H54 (cell line): ENCODE measurements around the gene ADAM8.

Experiments
- DNase-seq: peaks from one replicate; pipeline ENCODE4 v3.0.0; 2011; ENCODE audit warnings: low spot score, mixed read lengths; ENCODE audit not compliant: insufficient read length
- FAIRE-seq: peaks from 3 replicates; lab custom pipeline; 2011; peaks lifted over from hg19 to GRCh38; lab: Jason Lieb, UNC
- POLR2A ChIP-seq: IDR thresholded peaks from 2 replicates; pipeline ENCODE4 v1.6.1; 2011; ENCODE audit warnings: low read depth, mild to moderate bottlenecking, low read length

ADAM8 gene

GRCh38 chr10:133261726-133262325 lies 14.8 kb downstream of the ADAM8 start:
- FAIRE-seq (no peak), DNase-seq (peak; percentile 61)
- no peak for TF ChIP-seq POLR2A

GRCh38 chr10:133260895-133261725 lies 15.6 kb downstream of the ADAM8 start:
- TF ChIP-seq POLR2A: no peak
- FAIRE-seq (no peak), DNase-seq (peak; percentile 54)

DNA sequence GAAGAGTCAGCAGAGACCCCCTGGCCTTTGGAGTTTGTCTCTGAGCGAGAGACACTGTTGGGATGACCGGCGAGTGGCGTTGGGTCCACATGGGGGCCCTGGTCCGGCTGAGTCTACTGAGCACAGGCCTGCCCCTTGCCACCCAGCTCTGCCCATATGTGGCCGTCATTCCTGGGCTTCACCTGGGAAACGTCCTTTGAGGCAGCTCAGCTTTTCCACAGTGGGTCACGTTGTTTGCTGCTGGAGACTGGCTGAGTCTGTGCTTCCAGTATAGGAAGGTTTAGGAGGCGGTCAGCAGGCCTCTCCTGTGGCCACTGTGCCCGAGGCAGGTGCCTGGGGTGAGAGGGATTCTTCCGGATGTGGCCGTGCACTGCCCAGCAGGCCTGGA lies 17.1 kb downstream of the ADAM8 start:
- FAIRE-seq (no peak), DNase-seq (peak; percentile 49)
- no peak for TF ChIP-seq POLR2A

DNA sequence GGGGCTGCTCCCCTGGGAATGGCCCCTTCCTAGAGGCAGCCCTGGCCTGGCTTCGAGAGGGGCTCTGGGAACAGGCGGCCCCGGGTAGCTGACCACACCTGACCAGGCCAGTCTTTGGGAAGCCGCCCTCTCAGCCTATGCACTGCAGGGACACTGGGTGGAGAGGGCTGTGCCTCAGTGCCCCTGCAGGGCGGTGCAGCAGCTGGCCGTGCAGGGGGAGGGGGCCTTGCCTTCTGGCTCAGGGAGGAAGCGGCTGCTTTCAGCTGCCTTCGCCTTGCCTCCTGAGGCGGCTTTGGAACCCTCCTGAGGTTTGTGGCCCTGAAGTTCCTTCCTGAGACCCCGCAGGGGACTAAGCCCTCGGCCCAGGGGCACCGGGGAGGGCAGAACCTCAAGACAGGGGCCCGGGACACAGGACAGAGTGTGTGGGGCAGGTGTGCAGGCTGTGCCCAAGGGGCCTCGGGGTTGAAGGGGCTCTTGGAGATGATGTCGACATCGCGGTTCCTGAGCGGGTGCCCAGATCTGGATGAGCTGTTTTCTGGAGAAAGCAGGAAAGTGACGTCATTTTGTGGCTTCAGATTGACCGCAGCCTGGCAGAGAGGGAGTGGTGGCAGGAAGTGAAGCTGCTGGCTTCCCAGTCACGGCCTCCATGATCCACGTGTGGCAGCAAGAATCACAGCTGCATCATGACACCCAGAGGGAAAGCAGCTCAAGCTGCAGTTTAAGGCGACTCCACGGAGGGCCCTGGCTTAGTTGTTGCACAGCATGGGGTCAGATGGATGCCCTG lies 17.7 kb downstream of the ADAM8 start:
- DNase-seq (peak; percentile 92), FAIRE-seq (peak; percentile 95)
- TF ChIP-seq POLR2A: no peak

DNA sequence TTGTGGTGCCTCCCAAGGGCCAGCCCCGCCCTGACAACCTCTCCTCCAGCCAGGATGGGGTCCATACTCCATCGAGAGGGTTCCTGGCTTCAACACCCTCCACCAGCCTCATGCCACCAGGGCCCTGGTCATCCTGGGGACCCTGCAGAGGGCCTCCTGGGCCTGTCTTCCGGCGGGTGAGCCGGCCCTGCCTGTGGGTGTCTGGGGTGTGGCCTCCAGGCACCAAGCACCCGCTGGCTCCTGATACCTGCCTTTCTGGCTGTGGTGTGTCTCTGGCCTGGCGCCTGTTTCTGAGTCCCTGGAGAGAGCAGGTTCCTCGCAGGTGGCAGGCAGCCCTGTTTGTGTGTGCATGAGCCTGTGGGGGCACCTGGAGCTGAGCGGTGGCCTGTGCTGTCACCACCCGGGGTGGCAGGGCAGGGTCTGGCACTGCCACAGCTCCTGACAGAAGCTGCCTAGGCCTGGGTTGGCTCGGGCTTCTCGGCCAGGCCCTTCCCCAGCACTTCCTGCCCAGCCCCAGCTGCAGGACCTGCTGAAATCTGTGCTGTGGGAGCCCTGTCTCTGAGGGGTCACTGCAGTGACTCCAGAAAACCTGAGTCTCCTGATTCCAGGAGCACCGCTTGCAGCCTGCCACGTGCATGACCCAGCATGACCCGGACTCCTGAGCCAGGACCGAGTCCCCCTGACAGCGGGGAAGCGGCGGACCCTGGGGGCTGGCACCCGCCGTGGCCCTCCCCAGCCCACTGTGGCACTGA lies 18.4 kb downstream of the ADAM8 start:
- TF ChIP-seq POLR2A: no peak
- FAIRE-seq (no peak), DNase-seq (no peak)

- DNase-seq: no peak
- no peak for FAIRE-seq
- no peak for TF ChIP-seq POLR2A
Measured at GRCh38 chr10:133257489-133258065, 19.1 kb downstream of the ADAM8 start.

GRCh38 chr10:133255323-133255722 lies 21.3 kb downstream of the ADAM8 start:
- FAIRE-seq: no peak

GRCh38 chr10:133254421-133255120 lies 22.1 kb downstream of the ADAM8 start:
- FAIRE-seq (no peak), DNase-seq (no peak)
- no peak for TF ChIP-seq POLR2A

More at GRCh38 chr10:133255323-133255722, 21.3 kb downstream of the ADAM8 start:
- DNase-seq: no peak
- no peak for TF ChIP-seq POLR2A

GRCh38 chr10:133253361-133253955 lies 23.2 kb downstream of the ADAM8 start:
- FAIRE-seq: no peak
- DNase-seq: no peak
- no peak for TF ChIP-seq POLR2A

DNA sequence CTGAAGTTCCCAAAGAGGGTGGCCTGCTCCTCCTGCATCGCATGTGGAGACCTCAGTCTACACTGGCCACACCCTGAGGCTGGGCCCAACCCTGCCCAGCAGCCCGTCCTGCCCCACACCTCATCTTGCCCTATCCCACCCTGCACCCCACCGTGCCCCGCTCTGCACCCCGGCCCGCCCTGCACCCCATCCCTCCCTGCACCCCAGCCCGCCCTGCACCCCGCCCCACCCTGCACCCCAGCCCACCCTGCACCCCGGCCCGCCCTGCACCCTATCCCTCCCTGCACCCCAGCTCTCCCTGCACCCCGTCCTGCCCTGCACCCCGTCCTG lies 24.5 kb downstream of the ADAM8 start:
- FAIRE-seq (no peak), DNase-seq (no peak)
- TF ChIP-seq POLR2A: no peak

GRCh38 chr10:133251388-133252222 lies 25.1 kb downstream of the ADAM8 start:
- DNase-seq (no peak), FAIRE-seq (no peak)
- TF ChIP-seq POLR2A: no peak
